GM18858 (cell line): ENCODE data around the gene PLAC9.
"Not testable (repeated sequence)": the region's sequence is repeated elsewhere in the genome, so short reads cannot be mapped to it uniquely, and the experiment has no call there.

Source experiments
- ATAC-seq: cut with Tn5 transposase; IDR thresholded peaks from one replicate; pipeline ENCODE4 v1.9.1; 2021; ENCODE audit not compliant: unreplicated experiment

The PLAC9 gene

DNA sequence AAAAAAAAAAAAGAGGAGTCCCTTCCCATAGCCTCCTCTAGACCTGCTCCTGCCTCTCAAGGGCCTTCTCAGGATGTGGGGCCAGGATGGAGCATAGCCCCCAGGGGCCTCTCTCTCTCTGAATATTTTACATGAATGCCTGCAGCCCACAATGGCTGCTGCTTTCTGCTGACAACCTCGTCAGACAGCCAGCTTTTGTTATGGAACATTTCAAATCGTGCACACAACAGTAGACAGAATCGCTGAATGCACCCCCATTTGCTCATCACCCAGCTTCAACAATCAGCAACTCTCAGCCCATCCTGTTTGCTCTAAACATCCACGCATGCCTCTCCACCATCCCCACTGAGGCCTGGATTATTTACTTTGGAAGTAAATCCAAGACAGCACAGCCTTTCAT lies 5.4 kb downstream of the PLAC9 start:
- ATAC-seq, result no peak

- ATAC-seq, result no peak
These were observed 6.7 kb downstream of the PLAC9 start for GRCh38 chr10:80139265-80139664.

- no peak for ATAC-seq
These were observed 7.7 kb downstream of the PLAC9 start for GRCh38 chr10:80140251-80140650.

DNA sequence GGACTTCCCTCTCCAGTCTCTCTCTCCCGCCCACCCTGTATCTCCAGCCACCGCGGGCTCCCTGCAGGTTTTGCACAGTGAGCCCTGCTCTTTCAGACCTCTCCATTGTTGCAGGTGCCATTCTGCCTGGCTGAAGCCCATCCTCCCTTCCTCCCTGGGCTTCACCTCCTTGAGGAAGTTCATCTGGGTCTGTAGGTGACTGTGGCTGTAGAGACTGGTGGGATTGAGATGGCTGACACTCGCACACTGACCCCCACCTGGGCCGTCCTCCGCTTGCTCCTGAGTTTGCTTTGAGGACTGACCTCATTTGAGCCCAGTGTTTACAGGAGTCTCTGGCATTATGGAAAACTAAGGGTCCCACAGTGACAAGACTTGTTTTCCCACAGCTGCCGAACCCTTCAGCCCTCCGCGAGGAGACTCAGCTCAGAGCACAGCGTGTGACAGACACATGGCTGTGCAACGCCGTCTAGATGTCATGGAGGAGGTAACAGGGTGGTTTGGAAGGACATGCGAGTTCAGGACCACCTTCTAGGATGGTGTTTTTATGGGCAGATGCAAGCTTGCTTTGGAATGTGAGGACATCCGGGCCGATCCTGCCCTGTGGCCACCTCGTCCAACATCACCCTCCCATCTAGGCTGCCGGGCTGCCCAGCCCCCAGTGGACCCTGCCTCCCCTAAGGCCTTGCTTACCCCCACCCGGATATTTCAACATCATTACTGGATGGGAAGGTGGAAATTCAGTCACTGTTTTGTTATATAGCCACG lies 9.3 kb downstream of the PLAC9 start:
- no peak for ATAC-seq

- ATAC-seq, result peak; percentile 46
These were observed 11.7 kb downstream of the PLAC9 start for GRCh38 chr10:80144067-80144695.

GRCh38 chr10:80144696-80145131 lies 12.2 kb downstream of the PLAC9 start:
- no peak for ATAC-seq

DNA sequence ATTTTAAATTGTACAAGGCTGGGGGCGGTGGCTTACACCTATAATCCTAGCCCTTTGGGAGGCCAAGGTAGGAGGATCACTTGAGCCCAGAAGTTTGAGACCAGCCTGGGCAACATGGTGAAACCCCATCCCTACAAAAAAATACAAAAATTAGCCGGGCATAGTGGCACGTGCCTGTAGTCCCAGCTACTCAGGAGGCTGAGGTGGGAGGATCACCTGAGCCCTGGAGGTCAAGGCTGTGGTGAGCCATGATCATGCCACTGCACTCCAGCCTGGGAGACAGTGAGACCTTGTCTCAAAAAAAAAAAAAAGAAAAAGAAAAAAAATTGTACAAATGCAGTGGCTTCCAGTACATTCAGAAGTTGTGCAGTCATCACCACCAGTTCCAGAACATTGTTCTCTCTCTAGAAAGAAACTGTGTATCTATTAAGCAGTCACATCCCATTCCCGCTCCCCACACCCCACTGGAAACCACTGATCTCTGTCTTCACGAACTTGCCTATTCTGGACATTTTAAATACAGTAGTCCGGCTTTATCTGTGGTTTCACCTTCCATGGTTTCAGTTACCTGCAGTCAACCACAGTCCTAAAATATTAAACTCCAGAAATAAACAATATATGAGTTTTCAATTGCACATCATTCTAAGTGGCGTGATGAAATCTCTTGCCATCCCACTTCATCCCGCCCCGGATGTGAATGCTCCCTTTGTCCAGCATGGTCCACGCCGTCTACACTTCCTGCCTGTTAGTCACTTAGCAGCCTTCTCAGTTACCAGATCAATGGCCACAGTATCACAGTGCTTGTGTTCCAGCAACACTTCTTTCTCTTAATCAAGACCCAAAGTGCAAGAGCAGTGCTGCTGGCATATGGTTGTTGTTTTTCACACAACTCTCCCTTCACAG lies 13.1 kb downstream of the PLAC9 start:
- ATAC-seq, result not testable (repeated sequence)

DNA sequence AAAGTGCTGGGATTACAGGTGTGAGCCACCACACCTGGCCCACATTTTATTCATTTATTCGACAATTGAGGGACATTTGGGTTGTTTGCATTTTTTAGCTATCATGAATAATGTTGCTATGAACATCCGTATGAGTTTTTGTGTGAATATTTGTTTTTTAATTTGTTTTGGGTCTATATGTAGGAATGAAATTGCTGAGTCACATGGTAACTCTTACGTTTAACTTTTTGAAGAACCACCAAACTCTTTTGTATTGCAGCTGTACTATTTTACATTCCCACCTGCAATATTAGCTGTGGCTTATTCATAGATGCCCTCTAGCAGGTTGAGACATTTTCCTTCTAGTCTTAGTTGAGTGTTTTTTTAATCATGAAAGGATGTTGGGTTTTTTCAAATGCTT lies 14.4 kb downstream of the PLAC9 start:
- no peak for ATAC-seq

GRCh38 chr10:80148166-80148805 lies 15.8 kb downstream of the PLAC9 start:
- ATAC-seq, result no peak

- ATAC-seq, result no peak
These were observed 16.6 kb downstream of the PLAC9 start for GRCh38 chr10:80149123-80149522.

DNA sequence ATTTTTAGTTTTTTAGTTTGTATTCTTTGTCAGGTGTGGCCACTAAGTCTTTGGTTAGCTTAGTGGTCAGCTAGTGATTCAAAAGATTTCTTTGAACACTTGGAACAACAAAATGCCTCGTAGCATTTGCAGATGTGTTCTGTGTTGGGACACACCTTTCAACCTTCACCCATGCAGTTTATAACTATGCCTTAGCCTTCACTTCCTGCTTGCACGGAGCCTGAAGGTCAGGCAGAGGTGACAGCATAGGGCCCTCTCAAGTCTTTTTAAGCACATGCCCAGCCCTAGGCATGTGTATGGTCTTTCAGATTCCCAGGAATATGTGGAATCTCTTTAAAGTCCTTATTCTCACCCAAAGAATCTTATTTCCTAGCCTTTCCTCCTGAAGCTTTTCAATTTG lies 17.6 kb downstream of the PLAC9 start:
- ATAC-seq, result no peak

DNA sequence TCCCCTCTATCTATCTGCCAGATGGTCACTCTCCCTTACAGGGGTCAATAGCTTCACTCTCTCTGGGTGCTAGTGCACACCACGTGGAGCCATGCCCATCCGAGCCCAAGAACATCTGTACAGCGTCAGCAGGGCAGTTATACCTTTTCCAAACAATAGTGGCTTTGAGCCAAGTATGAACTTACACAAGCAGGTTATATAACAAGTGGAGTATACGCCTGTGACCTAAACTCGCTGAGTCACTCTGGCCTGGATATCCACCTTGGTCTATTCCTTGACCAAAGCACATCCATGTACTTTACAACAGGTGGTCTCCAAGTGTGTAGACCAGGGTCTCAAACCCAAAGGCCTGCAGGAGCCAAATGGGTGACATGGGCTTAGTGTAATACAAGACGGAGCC lies 20.3 kb downstream of the PLAC9 start:
- ATAC-seq, result no peak

GRCh38 chr10:80153460-80153859 lies 20.9 kb downstream of the PLAC9 start:
- no peak for ATAC-seq

GRCh38 chr10:80154626-80154977 lies 22.1 kb downstream of the PLAC9 start:
- ATAC-seq, result no peak

- no peak for ATAC-seq
These were observed 22.6 kb downstream of the PLAC9 start for GRCh38 chr10:80154978-80155695.

GRCh38 chr10:80155696-80156215 lies 23.2 kb downstream of the PLAC9 start:
- ATAC-seq, result no peak

DNA sequence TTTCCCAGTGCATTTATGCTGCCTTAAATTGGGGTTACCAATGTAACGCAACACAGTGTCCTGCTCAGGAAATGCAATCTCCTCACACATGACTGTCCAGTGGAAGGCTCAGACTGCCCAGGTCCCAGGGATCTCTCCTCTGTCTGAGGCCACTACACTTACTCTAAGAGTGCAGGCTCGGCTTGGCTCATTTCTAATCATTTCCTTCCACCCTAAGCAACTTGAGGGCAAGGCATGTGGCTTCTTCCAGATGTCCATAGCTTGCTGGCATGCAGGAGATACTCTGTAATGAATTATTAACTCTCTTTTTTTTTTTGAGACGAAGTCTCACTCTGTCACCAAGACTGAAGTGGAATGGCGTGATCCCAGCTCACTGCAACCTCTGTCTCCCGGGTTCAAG lies 23.7 kb downstream of the PLAC9 start:
- ATAC-seq, result no peak

- no peak for ATAC-seq
These were observed 25.0 kb downstream of the PLAC9 start for GRCh38 chr10:80157561-80157960.

DNA sequence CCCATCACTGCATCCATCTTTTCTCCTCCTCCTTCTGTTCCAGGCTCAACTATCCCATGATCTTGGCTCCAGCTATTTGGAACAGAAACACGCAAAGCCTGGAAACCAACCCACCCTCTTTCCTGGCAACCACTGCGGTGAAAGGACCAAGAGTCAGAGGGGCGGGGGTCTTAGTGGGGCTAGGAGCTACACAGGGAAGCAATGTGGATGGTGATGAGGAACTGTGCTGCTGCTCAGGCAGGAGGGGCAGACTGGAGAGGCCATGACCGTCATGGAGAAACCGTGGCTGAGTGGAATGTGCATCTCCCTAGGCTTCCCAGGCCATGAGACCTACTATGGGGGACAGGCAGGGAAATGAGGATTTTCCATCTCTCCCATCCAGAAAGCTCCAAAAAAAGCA lies 25.6 kb downstream of the PLAC9 start:
- ATAC-seq, result no peak

- ATAC-seq, result no peak
These were observed 26.1 kb downstream of the PLAC9 start for GRCh38 chr10:80158598-80159127.
